GM12878 (cell line): ENCODE data around the gene ZNF426. TPM values are rescaled to one million over a fixed set of nuclear protein-coding genes. Genes with fewer than 3 reads are reported as not detected.

ENCODE experiments used
- ASH2L ChIP-seq: fragments of 300-600, 200-600 bp; sonication (generic); IDR thresholded peaks from 2 replicates; pipeline ENCODE4 v1.6.1; 2017; ENCODE audit warnings: low read depth, mild to moderate bottlenecking, borderline replicate concordance
- BACH1 ChIP-seq: fragments of 450-650 bp; IDR thresholded peaks from 2 replicates; pipeline ENCODE4 v1.6.1; 2017; ENCODE audit warnings: mild to moderate bottlenecking, borderline replicate concordance
- CTCF ChIP-seq, 3 experiments: IDR thresholded peaks in 2 of 3; conservative IDR thresholded peaks in 1 of 3; 2 replicates each; pipeline ENCODE4 v1.5.1; 2011; ENCODE audit warnings: low read depth in 3 of 3, low read length in 3 of 3, mild to moderate bottlenecking in 3 of 3, control low read depth in 2 of 3, moderate library complexity in 2 of 3, inconsistent platforms in 1 of 3, mixed read lengths in 1 of 3; ENCODE audit not compliant: control insufficient read depth in 2 of 3, insufficient read depth in 1 of 3; ENCODE audit errors: extremely low read depth in 1 of 3
- HDAC6 ChIP-seq: fragments of 200-600 bp; sonication (generic); IDR thresholded peaks from one replicate; pipeline ENCODE4 v1.8.0; 2017; ENCODE audit warnings: antibody characterized with exemption; ENCODE audit not compliant: unreplicated experiment
- MLLT1 ChIP-seq: fragments of 450-650 bp; IDR thresholded peaks from 2 replicates; pipeline ENCODE4 v1.6.1; 2016; ENCODE audit warnings: mild to moderate bottlenecking
- NKRF ChIP-seq: fragments of 450-650 bp; conservative IDR thresholded peaks from 2 replicates; pipeline ENCODE4 v1.6.1; 2017; ENCODE audit warnings: mild to moderate bottlenecking, moderate library complexity
- NR2C1 ChIP-seq: fragments of 450-650 bp; IDR thresholded peaks from 2 replicates; pipeline ENCODE4 v1.6.1; 2017; ENCODE audit warnings: antibody characterized with exemption, mild to moderate bottlenecking, moderate library complexity
- NRF1 ChIP-seq: conservative IDR thresholded peaks from 2 replicates; pipeline ENCODE4 v1.6.1; 2011; ENCODE audit warnings: mild to moderate bottlenecking, low read depth, low read length, improper control_type of control experiment
- PML ChIP-seq: IDR thresholded peaks from 2 replicates; pipeline ENCODE4 v1.6.1; 2012; ENCODE audit warnings: low read length, inconsistent platforms
- PRDM15 ChIP-seq: fragments of 450-650 bp; formaldehyde crosslinking; IDR thresholded peaks from 2 replicates; pipeline ENCODE4 v1.4.0; 2020; ENCODE audit warnings: mild to moderate bottlenecking, moderate library complexity
- RELB ChIP-seq: fragments of 450-650 bp; IDR thresholded peaks from 2 replicates; pipeline ENCODE4 v1.6.1; 2017; ENCODE audit warnings: low read depth, mild to moderate bottlenecking, moderate library complexity
- SUPT20H ChIP-seq: IDR thresholded peaks from 2 replicates; pipeline ENCODE4 v1.6.1; 2011; ENCODE audit warnings: low read depth, mild to moderate bottlenecking, low read length, moderate library complexity, borderline replicate concordance; ENCODE audit not compliant: control insufficient read depth
- TCF3 ChIP-seq: IDR thresholded peaks from 2 replicates; pipeline ENCODE4 v1.6.1; 2012; ENCODE audit warnings: low read depth, mild to moderate bottlenecking, low read length, borderline replicate concordance; ENCODE audit not compliant: insufficient read depth
- ZNF384 ChIP-seq: IDR thresholded peaks from 2 replicates; pipeline ENCODE4 v1.6.1; 2012; ENCODE audit warnings: low read depth, mild to moderate bottlenecking, low read length, improper control_type of control experiment, borderline replicate concordance
- polyA plus RNA-seq, 11 experiments: library from polyadenylated mRNA; depleted of rRNA in 4 of 11; unstranded in 6 of 11; stranded (reverse) in 5 of 11; fragments of >200 nt; fragmentation: Nextera tagmentation in 4 of 11; fragmentation: Illumina TruSeq in 1 of 11; extraction: Ambion mirVana in 4 of 11; extraction: Trizol in 1 of 11; gene quantifications; 1 replicate in 1 of 11; 2 replicates in 10 of 11; pipeline versions ENCODE4 v1.2.1 to v1.2.3, GENCODE V29; 2011 to 2016; ENCODE audit warnings: inconsistent platforms in 2 of 11, missing spikeins in 2 of 11, low read depth in 1 of 11
- total RNA-seq, 4 experiments: library from RNA; depleted of rRNA in 3 of 4; stranded (reverse); fragments of >200 nt in 3 of 4; fragmentation: Illumina TruSeq in 1 of 4; extraction: Trizol in 1 of 4; gene quantifications; 2 replicates each; pipeline versions ENCODE4 v1.2.1 to v1.2.3, GENCODE V29; 2013 to 2021

ZNF426 gene
- total and polyA plus RNA-seq, 10 of the 15 experiments (the other 5 are each of a cell fraction or from before 2014, with no cell fraction given) = 3.0 to 11.3 (median 6.8) TPM

GRCh38 chr19:9584073-9584833 is 45.8 kb upstream of the ZNF426 start, which contains the start of gene ZNF121 (continued):
- TF ChIP-seq PRDM15 (no peak), CTCF (IDR thresholded peaks at IDR 0.05 in 2 of 3, conservative IDR thresholded peaks at IDR 0.05 in 1 of 3; ENCODE audit: control insufficient read depth in 2 of 3, extremely low read depth in 1 of 3, insufficient read depth in 1 of 3, low read depth in 3 of 3, low read length in 3 of 3) (no peak), RELB (peak; percentile 56; the same call in 1 of the 2 replicates), NR2C1 (no peak; the same call in 1 of the 2 replicates), HDAC6 (no peak), PML (peak; percentile 76; the same call in 1 of the 2 replicates), ZNF384 (no peak), NKRF (peak; percentile 60), MLLT1 (0 out of 2 replicates have a peak, but pooled peaks have one; percentile 58), BACH1 (no peak), TCF3 (no peak), ASH2L (0 out of 2 replicates have a peak, but pooled peaks have one; percentile 67), NRF1 (no peak), SUPT20H (no peak)
